Brain microvascular endothelial cell (primary cell): Measurements from ENCODE around the gene SFSWAP.
"Not testable (repeated sequence)": the region's sequence is repeated elsewhere in the genome, so short reads cannot be mapped to it uniquely, and the experiment has no call there.

ENCODE experiments used
- DNase-seq: peaks from one replicate; pipeline ENCODE4 v3.0.0-alpha.2; 2020
- H3K27ac ChIP-seq: fragments of 250-450 bp; sonication (Bioruptor Pico); 2 replicates; pipeline ENCODE4 v1.5.1; 2020; ENCODE audit warnings: mild to moderate bottlenecking, moderate library complexity
- H3K27me3 ChIP-seq: fragments of 250-450 bp; sonication (Bioruptor Pico); replicated peaks from 2 replicates; pipeline ENCODE4 v1.5.1; 2020; ENCODE audit warnings: mild to moderate bottlenecking
- H3K36me3 ChIP-seq: fragments of 250-450 bp; sonication (Bioruptor Pico); replicated peaks from 2 replicates; pipeline ENCODE4 v1.5.1; 2020; ENCODE audit warnings: mild to moderate bottlenecking
- H3K4me3 ChIP-seq: 2 replicates; pipeline ENCODE4 v1.5.1; 2011; ENCODE audit warnings: low read depth, mild to moderate bottlenecking, control low read depth, low read length, moderate library complexity
- in situ Hi-C: cut with HindIII; loops from 2 replicates; pipeline ENCODE4 v1.10.0; 2017; ENCODE audit warnings: low sequenced_read_pairs, low pct_ligation_motif_present
- TF ChIP-seq, protein P1 (sequence below): IDR thresholded peaks from 2 replicates; pipeline ENCODE4 v1.5.1; 2011; ENCODE audit warnings: low read depth, mild to moderate bottlenecking, moderate library complexity, low read length, control low read depth, inconsistent platforms; ENCODE audit errors: missing control alignments

The SFSWAP gene

GRCh38 chr12:131735476-131736445 is 24.9 kb downstream of the SFSWAP start:
- in situ Hi-C loops, result no loop called here
- Histone ChIP-seq H3K36me3 (peaks cover 40% of the 10 kb centered on the region), H3K27me3 (no peaks in the 10 kb centered on the region), H3K27ac (no peak overlapping the region), H3K4me3 (no peak overlapping the region)
- no peak for DNase-seq
- TF ChIP-seq, protein P1, sequence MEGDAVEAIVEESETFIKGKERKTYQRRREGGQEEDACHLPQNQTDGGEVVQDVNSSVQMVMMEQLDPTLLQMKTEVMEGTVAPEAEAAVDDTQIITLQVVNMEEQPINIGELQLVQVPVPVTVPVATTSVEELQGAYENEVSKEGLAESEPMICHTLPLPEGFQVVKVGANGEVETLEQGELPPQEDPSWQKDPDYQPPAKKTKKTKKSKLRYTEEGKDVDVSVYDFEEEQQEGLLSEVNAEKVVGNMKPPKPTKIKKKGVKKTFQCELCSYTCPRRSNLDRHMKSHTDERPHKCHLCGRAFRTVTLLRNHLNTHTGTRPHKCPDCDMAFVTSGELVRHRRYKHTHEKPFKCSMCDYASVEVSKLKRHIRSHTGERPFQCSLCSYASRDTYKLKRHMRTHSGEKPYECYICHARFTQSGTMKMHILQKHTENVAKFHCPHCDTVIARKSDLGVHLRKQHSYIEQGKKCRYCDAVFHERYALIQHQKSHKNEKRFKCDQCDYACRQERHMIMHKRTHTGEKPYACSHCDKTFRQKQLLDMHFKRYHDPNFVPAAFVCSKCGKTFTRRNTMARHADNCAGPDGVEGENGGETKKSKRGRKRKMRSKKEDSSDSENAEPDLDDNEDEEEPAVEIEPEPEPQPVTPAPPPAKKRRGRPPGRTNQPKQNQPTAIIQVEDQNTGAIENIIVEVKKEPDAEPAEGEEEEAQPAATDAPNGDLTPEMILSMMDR, result no peak

DNA sequence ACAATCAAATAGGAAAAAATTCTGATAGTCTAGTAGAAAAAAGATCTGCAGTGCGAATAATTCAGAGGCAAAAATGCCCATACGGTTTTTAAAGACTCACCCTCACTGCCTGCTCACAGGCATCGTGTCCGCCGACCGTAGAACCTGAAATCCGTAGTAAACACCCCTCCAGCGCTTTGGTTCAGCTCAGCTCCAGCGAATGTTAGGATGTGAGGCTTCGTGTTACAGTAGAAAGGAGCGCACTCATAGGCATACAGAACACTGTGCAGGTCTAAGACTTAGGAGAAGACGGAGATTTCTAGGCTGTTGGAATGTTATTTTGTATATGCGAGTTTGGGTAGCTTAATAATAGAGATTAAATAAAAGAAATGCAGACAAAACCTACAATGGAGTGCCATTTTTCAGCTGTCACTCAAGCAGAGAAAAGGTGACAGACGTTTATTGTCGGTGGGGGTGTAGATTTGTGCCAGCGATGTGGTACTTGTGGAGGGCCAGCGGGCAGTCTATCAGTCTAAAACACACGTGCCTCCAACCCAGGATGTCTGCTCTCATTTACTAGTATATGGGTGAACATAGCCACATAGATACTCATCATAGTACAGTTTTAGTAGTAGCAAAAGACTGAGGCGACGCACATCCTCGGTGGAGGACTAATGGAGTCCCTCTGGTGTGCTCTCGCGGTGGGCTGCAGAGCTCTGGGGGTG is 25.7 kb downstream of the SFSWAP start:
- Histone ChIP-seq H3K27me3 (no peaks in the 10 kb centered on the region), H3K4me3 (peak overlapping the region; percentile 28), H3K27ac (peak overlapping the region; percentile 77), H3K36me3 (peaks cover 31% of the 10 kb centered on the region)
- no peak for DNase-seq
- TF ChIP-seq, protein P1, result no peak
- in situ Hi-C loops, result no loop called here

GRCh38 chr12:131737150-131737827 is 26.4 kb downstream of the SFSWAP start:
- H3K27me3 ChIP-seq, result no peaks in the 10 kb centered on the region
- TF ChIP-seq, protein P1, result no peak
- in situ Hi-C loops, result no loop called here
- H3K27ac ChIP-seq, result peak overlapping the region; percentile 77
- peak overlapping the region; percentile 28 for H3K4me3 ChIP-seq
- peak; percentile 84 for DNase-seq
- peaks cover 31% of the 10 kb centered on the region for H3K36me3 ChIP-seq

GRCh38 chr12:131738196-131738595 is 27.3 kb downstream of the SFSWAP start:
- in situ Hi-C loops, result no loop called here
- Histone ChIP-seq H3K27me3 (no peaks in the 10 kb centered on the region), H3K27ac (peak overlapping the region; percentile 77), H3K36me3 (peaks cover 30% of the 10 kb centered on the region), H3K4me3 (no peak overlapping the region)
- DNase-seq, result no peak
- TF ChIP-seq, protein P1, result no peak

DNA sequence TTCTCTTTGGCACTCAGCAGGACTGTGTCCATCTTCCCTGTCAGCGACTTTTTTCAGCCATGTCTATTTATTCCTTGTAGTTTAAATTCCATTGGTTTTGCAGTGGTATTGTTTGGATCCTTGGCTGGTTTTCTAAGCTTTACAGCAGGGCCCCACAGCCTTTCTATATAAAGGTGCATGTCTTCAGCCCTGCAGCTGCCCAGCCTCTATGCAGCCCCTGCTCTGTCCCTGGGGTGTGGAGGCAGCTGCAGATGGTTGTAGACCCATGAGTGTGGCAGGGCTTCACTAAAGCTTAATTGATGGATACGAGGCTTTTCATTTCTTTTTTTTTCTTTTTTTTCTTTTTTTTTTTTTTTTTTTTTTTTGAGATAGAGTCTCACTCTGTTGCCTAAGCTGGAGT is 29.7 kb downstream of the SFSWAP start:
- in situ Hi-C loops, result no loop called here
- Histone ChIP-seq H3K27me3 (no peaks in the 10 kb centered on the region), H3K36me3 (peaks cover 25% of the 10 kb centered on the region), H3K4me3 (no peak overlapping the region), H3K27ac (no peak overlapping the region)
- TF ChIP-seq, protein P1, result no peak
- DNase-seq, result no peak

- in situ Hi-C loops, result not testable (repeated sequence)
- H3K36me3 ChIP-seq, result peaks cover 32% of the 10 kb centered on the region
Measured at GRCh38 chr12:131742761-131743160, 31.9 kb downstream of the SFSWAP start.

DNA sequence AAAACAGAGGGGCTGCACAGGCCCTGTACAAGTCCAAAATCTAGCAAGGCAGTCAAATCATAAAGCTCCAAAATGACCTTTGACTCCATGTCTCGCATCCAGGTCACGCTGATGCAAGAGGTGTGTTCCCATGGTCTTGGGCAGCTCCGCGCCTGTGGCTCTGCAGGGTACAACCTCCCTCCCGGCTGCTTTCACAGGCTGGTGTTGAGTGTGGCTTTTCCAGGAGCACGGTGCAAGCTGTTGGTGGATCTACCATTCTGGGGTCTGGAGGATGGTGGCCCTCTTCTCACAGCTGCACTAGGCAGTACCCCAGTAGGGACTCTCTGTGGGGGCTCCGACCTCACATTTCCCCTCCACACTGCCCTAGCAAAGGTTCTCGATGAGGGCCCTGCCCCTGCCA is 32.5 kb downstream of the SFSWAP start:
- H3K27me3 ChIP-seq, H3K4me3 ChIP-seq, in situ Hi-C loops, DNase-seq, H3K27ac ChIP-seq: not testable (repeated sequence)
- H3K36me3 ChIP-seq, result peaks cover 35% of the 10 kb centered on the region

More at GRCh38 chr12:131742761-131743160, 31.9 kb downstream of the SFSWAP start:
- DNase-seq, H3K4me3 ChIP-seq, H3K27ac ChIP-seq, H3K27me3 ChIP-seq: not testable (repeated sequence)

- H3K4me3 ChIP-seq, DNase-seq, in situ Hi-C loops, H3K27ac ChIP-seq, H3K27me3 ChIP-seq: not testable (repeated sequence)
- H3K36me3 ChIP-seq, result peaks cover 35% of the 10 kb centered on the region
Measured at GRCh38 chr12:131743880-131744279, 33.0 kb downstream of the SFSWAP start.
